GM12878 (cell line): Measurements from ENCODE around the gene PTPRN2. TPM values are rescaled to one million over a fixed set of nuclear protein-coding genes. Genes with fewer than 3 reads are reported as not detected.

ENCODE experiments used
- ATAC-seq: fragments of 200-7000 bp; cut with Tn5 transposase; 3 replicates; pipeline ENCODE4 v1.9.1; 2020; ENCODE audit warnings: mild to moderate bottlenecking, moderate library complexity
- BruUV-seq: library from RNA; stranded (reverse); fragments of 400-500 nt; replicated peaks from 2 replicates; lab custom pipeline; 2021; lab: Mats Ljungman, UMichigan
- CTCF ChIA-PET: fragments of 300-600 bp; sonication (Branson Sonifier 250); formaldehyde crosslinking; extraction: SDS; loops from one replicate; lab custom pipeline; 2021; ENCODE audit warnings: inconsistent platforms; lab: Yijun Ruan, JAX
- POLR2A ChIA-PET: fragments of 350-600 bp; formaldehyde crosslinking; extraction: SDS; loops from one replicate; lab custom pipeline; 2021; ENCODE audit warnings: inconsistent platforms; lab: Charles Lee
- RAD21 ChIA-PET: fragments of 300-600 bp; sonication (Branson Sonifier 250); formaldehyde crosslinking; loops from one replicate; lab custom pipeline; 2023; ENCODE audit warnings: antibody characterized with exemption; ENCODE audit not compliant: unreplicated experiment; lab: Charles Lee
- SMC1A ChIA-PET: fragments of 300-600 bp; sonication (Branson Sonifier 250); formaldehyde crosslinking; loops from one replicate; lab custom pipeline; 2023; ENCODE audit not compliant: unreplicated experiment, uncharacterized antibody; lab: Charles Lee
- DNase-seq: peaks from one replicate; pipeline ENCODE4 v3.0.0-alpha.2; 2011; ENCODE audit warnings: low read depth, low spot score
- FAIRE-seq: peaks from 3 replicates; lab custom pipeline; 2011; peaks lifted over from hg19 to GRCh38; lab: Jason Lieb, UNC
- H2AFZ ChIP-seq: 2 replicates; pipeline ENCODE4 v1.6.0; 2011; ENCODE audit warnings: low read depth, low read length, control low read depth; ENCODE audit not compliant: control insufficient read depth
- H3K27ac ChIP-seq: 2 replicates; pipeline ENCODE4 v1.5.1; 2011; ENCODE audit warnings: control low read depth; ENCODE audit not compliant: control insufficient read depth, insufficient read depth
- H3K27me3 ChIP-seq, 2 experiments: replicated peaks in 1 of 2; 2 replicates each; pipeline versions ENCODE4 v1.6.0 to v1.6.1; 2011; ENCODE audit warnings: low read length in 1 of 2; ENCODE audit not compliant: control insufficient read depth in 2 of 2, insufficient read depth in 2 of 2
- H3K36me3 ChIP-seq, 2 experiments: 2 replicates each; pipeline ENCODE4 v1.5.1; 2011; ENCODE audit warnings: low read length in 1 of 2; ENCODE audit not compliant: control insufficient read depth in 2 of 2, insufficient read depth in 2 of 2
- H3K4me1 ChIP-seq: 2 replicates; pipeline ENCODE4 v1.6.1; 2011; ENCODE audit warnings: mild to moderate bottlenecking, low read length, moderate library complexity, mixed read lengths; ENCODE audit not compliant: control insufficient read depth, insufficient read depth
- H3K4me2 ChIP-seq: 2 replicates; pipeline ENCODE4 v1.6.0; 2011; ENCODE audit warnings: control low read depth; ENCODE audit not compliant: control insufficient read depth, insufficient read depth
- H3K4me3 ChIP-seq: fragments of 200-600 bp; sonication (generic); 2 replicates; pipeline ENCODE4 v1.5.1; 2016
- H3K79me2 ChIP-seq: 2 replicates; pipeline ENCODE4 v1.6.0; 2011; ENCODE audit warnings: low read length; ENCODE audit not compliant: control insufficient read depth, insufficient read depth
- H3K9ac ChIP-seq: 2 replicates; pipeline ENCODE4 v1.8.0; 2011; ENCODE audit warnings: low read length, control low read depth, mixed read lengths; ENCODE audit not compliant: control insufficient read depth, insufficient read depth
- H3K9me3 ChIP-seq: replicated peaks from 3 replicates; pipeline ENCODE4 v1.5.1; 2011; ENCODE audit warnings: mild to moderate bottlenecking, low read length; ENCODE audit not compliant: control insufficient read depth, insufficient read depth
- H4K20me1 ChIP-seq: 2 replicates; pipeline ENCODE4 v1.6.0; 2011; ENCODE audit not compliant: control insufficient read depth, insufficient read depth
- CBX5 ChIP-seq: sonication (generic); IDR thresholded peaks from 2 replicates; pipeline ENCODE4 v1.6.1; 2016; ENCODE audit warnings: low read depth, moderate library complexity, mild to moderate bottlenecking, inconsistent platforms
- EED ChIP-seq: sonication (generic); IDR thresholded peaks from 2 replicates; pipeline ENCODE4 v1.6.1; 2016; ENCODE audit warnings: antibody characterized with exemption, low read depth
- ESRRA ChIP-seq: IDR thresholded peaks from 2 replicates; pipeline ENCODE4 v1.6.1; 2012; ENCODE audit warnings: mild to moderate bottlenecking, low read length, improper control_type of control experiment
- HDAC2 ChIP-seq: fragments of 200-600 bp; sonication (generic); IDR thresholded peaks from 2 replicates; pipeline ENCODE4 v1.6.1; 2017
- KLF5 ChIP-seq: fragments of 450-650 bp; IDR thresholded peaks from 2 replicates; pipeline ENCODE4 v1.6.1; 2014; ENCODE audit warnings: mild to moderate bottlenecking; ENCODE audit not compliant: partially characterized antibody
- NRF1 ChIP-seq: conservative IDR thresholded peaks from 2 replicates; pipeline ENCODE4 v1.6.1; 2011; ENCODE audit warnings: mild to moderate bottlenecking, low read depth, low read length, improper control_type of control experiment
- RB1 ChIP-seq: fragments of 450-650 bp; formaldehyde crosslinking; IDR thresholded peaks from 2 replicates; pipeline ENCODE4 v1.6.1; 2017; ENCODE audit warnings: mild to moderate bottlenecking, borderline replicate concordance
- RUNX3 ChIP-seq: IDR thresholded peaks from 2 replicates; pipeline ENCODE4 v1.6.1; 2012; ENCODE audit warnings: low read length, inconsistent platforms
- SRF ChIP-seq, 2 experiments: IDR thresholded peaks; 2 replicates each; pipeline ENCODE4 v1.6.1; 2011; ENCODE audit warnings: low read depth in 2 of 2, low read length in 2 of 2, mild to moderate bottlenecking in 1 of 2, moderate library complexity in 1 of 2
- WGBS: methylation state at CpG from one replicate; pipeline ENCODE4 v1.1.6; 2016; ENCODE audit warnings: low lambda C conversion rate; ENCODE audit not compliant: insufficient replicate concordance, insufficient coverage; ENCODE audit errors: missing lambda C conversion rate; 5-methylcytosine and 5-hydroxymethylcytosine counted together
- in situ Hi-C: fragments of 300-500 bp; cut with MboI; formaldehyde crosslinking; loops from 9 replicates; pipeline ENCODE4 v1.14.3; 2018; ENCODE audit warnings: mixed read lengths
- intact Hi-C: fragments of 100-400 bp; cut with micrococcal nuclease; formaldehyde crosslinking; loops from one replicate; pipeline ENCODE4 v1.14.2; 2022; ENCODE audit not compliant: unreplicated experiment
- polyA plus RNA-seq, 11 experiments: library from polyadenylated mRNA; depleted of rRNA in 4 of 11; unstranded in 6 of 11; stranded (reverse) in 5 of 11; fragments of >200 nt; fragmentation: Nextera tagmentation in 4 of 11; fragmentation: Illumina TruSeq in 1 of 11; extraction: Ambion mirVana in 4 of 11; extraction: Trizol in 1 of 11; gene quantifications; 1 replicate in 1 of 11; 2 replicates in 10 of 11; pipeline versions ENCODE4 v1.2.1 to v1.2.3, GENCODE V29; 2011 to 2016; ENCODE audit warnings: inconsistent platforms in 2 of 11, missing spikeins in 2 of 11, low read depth in 1 of 11
- total RNA-seq, 4 experiments: library from RNA; depleted of rRNA in 3 of 4; stranded (reverse); fragments of >200 nt in 3 of 4; fragmentation: Illumina TruSeq in 1 of 4; extraction: Trizol in 1 of 4; gene quantifications; 2 replicates each; pipeline versions ENCODE4 v1.2.1 to v1.2.3, GENCODE V29; 2013 to 2021
- TF ChIP-seq, protein P1 (sequence below): IDR thresholded peaks from 2 replicates; pipeline ENCODE4 v1.6.1; 2012; ENCODE audit warnings: mild to moderate bottlenecking, low read depth, low read length
- TF ChIP-seq, protein P2 (sequence below): fragments of 450-650 bp; IDR thresholded peaks from 2 replicates; pipeline ENCODE4 v1.6.1; 2014; ENCODE audit warnings: mild to moderate bottlenecking
- TF ChIP-seq, protein P3 (sequence below): fragments of 450-650 bp; IDR thresholded peaks from 2 replicates; pipeline ENCODE4 v1.6.1; 2017; ENCODE audit warnings: borderline replicate concordance

The PTPRN2 gene
- total and polyA plus RNA-seq, 10 of the 15 experiments (the other 5 are each of a cell fraction or from before 2014, with no cell fraction given) = 5.4 TPM; not detected in 9

DNA sequence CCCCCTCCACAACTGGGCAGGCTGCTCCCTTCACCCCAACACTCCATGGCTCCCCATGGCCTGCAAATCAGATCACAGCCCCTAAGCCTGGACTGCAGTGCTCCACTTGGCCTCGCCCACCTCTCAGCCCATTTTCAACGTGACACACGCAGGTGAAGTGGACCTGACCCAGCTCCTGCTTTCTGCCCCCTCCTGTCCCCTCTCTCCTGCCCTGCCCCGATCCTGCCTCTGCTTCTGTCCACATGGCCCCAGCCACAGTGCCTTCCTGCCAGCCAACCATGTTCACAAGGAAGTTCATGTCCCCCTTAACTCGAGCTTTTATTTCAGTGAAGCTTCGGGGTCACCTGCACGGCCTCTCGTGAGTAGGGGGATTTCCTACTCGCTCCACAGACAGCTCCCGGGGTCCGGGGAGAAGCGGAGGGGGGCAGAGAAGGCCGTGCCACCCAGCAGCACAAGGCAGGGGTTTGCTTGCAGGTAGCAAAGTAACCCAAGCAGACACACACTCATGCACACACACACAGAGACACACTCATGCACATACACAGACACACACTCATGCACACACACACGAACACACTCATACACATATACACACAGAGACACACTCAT is 713.3 kb downstream of the PTPRN2 start:
- POLR2A ChIA-PET = no interaction called here
- no peak overlapping the region for H3K4me2 ChIP-seq
- H3K4me1 ChIP-seq = no peaks in the 10 kb centered on the region
- H3K27ac ChIP-seq = no peak overlapping the region
- BruUV-seq = no TSS peak
- H3K36me3 ChIP-seq = no peaks in the 10 kb centered on the region
- ATAC-seq (no peak), FAIRE-seq (no peak)
- no peaks in the 10 kb centered on the region for H3K79me2 ChIP-seq
- no peak overlapping the region for H2AFZ ChIP-seq
- H3K27me3 ChIP-seq = no peaks in the 10 kb centered on the region
- SMC1A ChIA-PET = no interaction called here
- RAD21 ChIA-PET = no interaction called here
- no peaks in the 10 kb centered on the region for H4K20me1 ChIP-seq
- H3K9ac ChIP-seq = no peak overlapping the region
- 22% methylated on average over 13 of the region's 14 CpGs for WGBS
- TF ChIP-seq SRF (IDR thresholded peaks at IDR 0.05; ENCODE audit: low read depth in 2 of 2, low read length in 2 of 2) (no peak), ESRRA (no peak), KLF5 (no peak), CBX5 (no peak), NRF1 (no peak), RUNX3 (no peak), EED (no peak), RB1 (no peak), HDAC2 (no peak)
- TF ChIP-seq, protein P1, sequence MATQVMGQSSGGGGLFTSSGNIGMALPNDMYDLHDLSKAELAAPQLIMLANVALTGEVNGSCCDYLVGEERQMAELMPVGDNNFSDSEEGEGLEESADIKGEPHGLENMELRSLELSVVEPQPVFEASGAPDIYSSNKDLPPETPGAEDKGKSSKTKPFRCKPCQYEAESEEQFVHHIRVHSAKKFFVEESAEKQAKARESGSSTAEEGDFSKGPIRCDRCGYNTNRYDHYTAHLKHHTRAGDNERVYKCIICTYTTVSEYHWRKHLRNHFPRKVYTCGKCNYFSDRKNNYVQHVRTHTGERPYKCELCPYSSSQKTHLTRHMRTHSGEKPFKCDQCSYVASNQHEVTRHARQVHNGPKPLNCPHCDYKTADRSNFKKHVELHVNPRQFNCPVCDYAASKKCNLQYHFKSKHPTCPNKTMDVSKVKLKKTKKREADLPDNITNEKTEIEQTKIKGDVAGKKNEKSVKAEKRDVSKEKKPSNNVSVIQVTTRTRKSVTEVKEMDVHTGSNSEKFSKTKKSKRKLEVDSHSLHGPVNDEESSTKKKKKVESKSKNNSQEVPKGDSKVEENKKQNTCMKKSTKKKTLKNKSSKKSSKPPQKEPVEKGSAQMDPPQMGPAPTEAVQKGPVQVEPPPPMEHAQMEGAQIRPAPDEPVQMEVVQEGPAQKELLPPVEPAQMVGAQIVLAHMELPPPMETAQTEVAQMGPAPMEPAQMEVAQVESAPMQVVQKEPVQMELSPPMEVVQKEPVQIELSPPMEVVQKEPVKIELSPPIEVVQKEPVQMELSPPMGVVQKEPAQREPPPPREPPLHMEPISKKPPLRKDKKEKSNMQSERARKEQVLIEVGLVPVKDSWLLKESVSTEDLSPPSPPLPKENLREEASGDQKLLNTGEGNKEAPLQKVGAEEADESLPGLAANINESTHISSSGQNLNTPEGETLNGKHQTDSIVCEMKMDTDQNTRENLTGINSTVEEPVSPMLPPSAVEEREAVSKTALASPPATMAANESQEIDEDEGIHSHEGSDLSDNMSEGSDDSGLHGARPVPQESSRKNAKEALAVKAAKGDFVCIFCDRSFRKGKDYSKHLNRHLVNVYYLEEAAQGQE = no peak
- TF ChIP-seq, protein P2, sequence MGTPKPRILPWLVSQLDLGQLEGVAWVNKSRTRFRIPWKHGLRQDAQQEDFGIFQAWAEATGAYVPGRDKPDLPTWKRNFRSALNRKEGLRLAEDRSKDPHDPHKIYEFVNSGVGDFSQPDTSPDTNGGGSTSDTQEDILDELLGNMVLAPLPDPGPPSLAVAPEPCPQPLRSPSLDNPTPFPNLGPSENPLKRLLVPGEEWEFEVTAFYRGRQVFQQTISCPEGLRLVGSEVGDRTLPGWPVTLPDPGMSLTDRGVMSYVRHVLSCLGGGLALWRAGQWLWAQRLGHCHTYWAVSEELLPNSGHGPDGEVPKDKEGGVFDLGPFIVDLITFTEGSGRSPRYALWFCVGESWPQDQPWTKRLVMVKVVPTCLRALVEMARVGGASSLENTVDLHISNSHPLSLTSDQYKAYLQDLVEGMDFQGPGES = no peak
- TF ChIP-seq, protein P3, sequence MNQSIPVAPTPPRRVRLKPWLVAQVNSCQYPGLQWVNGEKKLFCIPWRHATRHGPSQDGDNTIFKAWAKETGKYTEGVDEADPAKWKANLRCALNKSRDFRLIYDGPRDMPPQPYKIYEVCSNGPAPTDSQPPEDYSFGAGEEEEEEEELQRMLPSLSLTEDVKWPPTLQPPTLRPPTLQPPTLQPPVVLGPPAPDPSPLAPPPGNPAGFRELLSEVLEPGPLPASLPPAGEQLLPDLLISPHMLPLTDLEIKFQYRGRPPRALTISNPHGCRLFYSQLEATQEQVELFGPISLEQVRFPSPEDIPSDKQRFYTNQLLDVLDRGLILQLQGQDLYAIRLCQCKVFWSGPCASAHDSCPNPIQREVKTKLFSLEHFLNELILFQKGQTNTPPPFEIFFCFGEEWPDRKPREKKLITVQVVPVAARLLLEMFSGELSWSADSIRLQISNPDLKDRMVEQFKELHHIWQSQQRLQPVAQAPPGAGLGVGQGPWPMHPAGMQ = no peak
- TF ChIP-seq, all 136 proteins: peak for 0
- H3K4me3 ChIP-seq = no peak overlapping the region
- CTCF ChIA-PET = no interaction called here
- in situ Hi-C loops = no loop called here
- intact Hi-C loops = no loop called here
- no peaks in the 10 kb centered on the region; the same call in 2 of the 3 replicates for H3K9me3 ChIP-seq
- DNase-seq = no peak
